ENCODE measurements around the gene CCPG1. TPM values are rescaled to one million over a fixed set of nuclear protein-coding genes. Genes with fewer than 3 reads are reported as not detected.

The CCPG1 gene
- total and polyA plus RNA-seq, 8 donors = 16.2 to 88.5 (median 68.0) TPM

DNA sequence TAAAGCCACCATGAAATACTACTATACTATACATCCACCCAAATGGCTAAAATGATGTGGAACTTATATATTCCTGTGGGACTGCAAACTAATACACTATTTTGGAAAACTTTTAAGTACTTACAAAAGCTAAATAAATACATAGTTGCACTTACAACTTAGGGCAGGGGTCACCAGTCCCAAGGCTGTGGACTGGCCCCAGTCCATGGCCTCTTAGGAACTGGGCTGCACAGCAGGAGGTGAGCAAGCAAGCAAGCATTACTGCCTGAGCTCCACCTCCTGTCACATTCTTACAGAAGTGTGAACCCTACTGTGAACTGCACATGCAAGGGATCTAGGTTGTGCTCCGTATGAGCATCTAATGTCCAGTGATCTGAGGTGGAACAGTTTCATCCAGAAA lies 71.0 kb downstream of the CCPG1 start:
- WGBS, 2 donors = 95 to 100% methylated on average over 1 of the region's 1 CpG
- H3K27ac ChIP-seq = no peak overlapping the region
- no peaks in the 10 kb centered on the region for H3K4me1 ChIP-seq
- no peak for TF ChIP-seq CTCF (IDR thresholded peaks at IDR 0.05)
- H3K9me3 ChIP-seq = no peaks in the 10 kb centered on the region
- H3K4me3 ChIP-seq = no peak overlapping the region
- no peaks in the 10 kb centered on the region for H3K27me3 ChIP-seq
- peaks cover 0 to 6% (median 0%) of the 10 kb centered on the region in 3 donors for H3K36me3 ChIP-seq
- intact Hi-C loops (cut with DNase I) = no loop called here
- DNase-seq (no peak), FAIRE-seq (no peak), ATAC-seq (no peak)

DNA sequence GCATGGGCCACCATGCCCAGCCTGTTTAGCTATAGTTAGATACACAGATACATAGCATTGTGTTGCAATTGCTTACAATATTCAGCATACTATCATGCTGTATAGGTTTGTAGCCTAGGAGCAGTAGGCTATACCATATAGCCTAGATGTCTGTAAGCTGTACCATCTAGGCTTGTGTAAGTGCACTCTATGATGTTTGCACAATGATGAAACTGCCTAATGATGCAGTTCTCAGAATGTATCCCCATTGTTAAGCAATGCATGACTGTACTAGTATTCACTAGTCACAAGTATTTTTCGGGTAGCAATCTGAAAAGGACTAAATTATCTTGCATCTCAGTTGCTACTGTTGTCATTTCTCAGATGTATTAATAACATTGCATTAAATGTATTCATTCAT lies 73.2 kb downstream of the CCPG1 start:
- WGBS, 2 donors = 90 to 100% methylated on average over 1 of the region's 1 CpG
- H3K9me3 ChIP-seq = no peaks in the 10 kb centered on the region
- no peak for FAIRE-seq
- DNase-seq = no peak
- no peaks in the 10 kb centered on the region for H3K27me3 ChIP-seq
- H3K4me1 ChIP-seq = no peaks in the 10 kb centered on the region
- H3K4me3 ChIP-seq = no peak overlapping the region
- TF ChIP-seq CTCF (IDR thresholded peaks at IDR 0.05) = no peak
- no peak overlapping the region for H3K27ac ChIP-seq
- intact Hi-C loops (cut with DNase I) = no loop called here
- peaks cover 0 to 6% (median 0%) of the 10 kb centered on the region in 3 donors for H3K36me3 ChIP-seq
- no peak for ATAC-seq

DNA sequence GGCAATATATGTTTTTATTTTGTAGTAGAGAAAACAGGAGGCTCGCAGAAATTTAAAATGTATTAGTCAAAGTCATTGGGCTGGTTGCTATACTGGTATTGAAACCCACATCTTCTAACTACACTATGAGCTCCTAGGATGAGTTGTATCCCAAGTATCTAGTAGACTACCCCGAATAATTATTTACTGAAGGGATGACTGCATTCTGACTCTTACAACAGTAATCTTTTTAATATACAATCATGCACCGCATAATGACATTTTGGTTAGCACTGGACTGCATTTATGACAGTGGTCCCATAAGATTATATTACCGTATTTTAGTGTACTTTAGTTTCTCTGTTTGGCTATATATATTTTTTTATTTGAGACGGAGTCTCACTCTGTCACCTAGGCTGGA lies 73.8 kb downstream of the CCPG1 start:
- Histone ChIP-seq H3K9me3 (no peaks in the 10 kb centered on the region), H3K36me3 (peaks cover 0 to 6% (median 0%) of the 10 kb centered on the region in 3 donors), H3K27me3 (no peaks in the 10 kb centered on the region), H3K4me1 (no peaks in the 10 kb centered on the region), H3K4me3 (no peak overlapping the region), H3K27ac (no peak overlapping the region)
- ATAC-seq = no peak
- WGBS, 2 donors = 82 to 87% methylated on average over 5 of the region's 5 CpGs
- TF ChIP-seq CTCF (IDR thresholded peaks at IDR 0.05) = no peak
- DNase-seq = no peak
- intact Hi-C loops (cut with DNase I) = no loop called here
- FAIRE-seq = no peak

DNA sequence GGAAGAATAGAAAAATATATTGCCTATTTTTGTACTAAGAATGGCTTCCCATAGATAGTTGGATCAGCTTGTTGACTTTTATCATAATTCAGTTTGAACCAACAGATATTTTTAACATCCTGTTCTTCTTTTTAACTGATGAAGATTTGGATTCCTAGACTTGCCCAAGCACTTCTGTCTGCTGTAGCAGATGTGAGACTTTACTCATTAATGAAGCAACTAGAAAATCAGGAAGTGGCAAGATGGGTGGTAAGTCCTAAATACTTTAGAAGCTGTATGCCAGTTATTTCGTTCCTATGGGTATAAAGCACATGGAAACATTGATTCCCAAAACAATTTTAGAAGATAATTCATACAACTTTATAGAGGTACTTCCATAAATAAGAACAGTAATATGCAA lies 80.8 kb downstream of the CCPG1 start:
- no peak for FAIRE-seq
- 82 to 84% methylated on average over 1 of the region's 1 CpG for WGBS, 2 donors
- Histone ChIP-seq H3K4me3 (no peak overlapping the region), H3K9me3 (no peaks in the 10 kb centered on the region), H3K27ac (no peak overlapping the region), H3K4me1 (no peaks in the 10 kb centered on the region), H3K36me3 (peaks cover 0 to 5% (median 0%) of the 10 kb centered on the region in 3 donors), H3K27me3 (no peaks in the 10 kb centered on the region)
- ATAC-seq = no peak
- no peak for DNase-seq
- intact Hi-C loops (cut with DNase I) = no loop called here
- TF ChIP-seq CTCF (IDR thresholded peaks at IDR 0.05) = no peak

DNA sequence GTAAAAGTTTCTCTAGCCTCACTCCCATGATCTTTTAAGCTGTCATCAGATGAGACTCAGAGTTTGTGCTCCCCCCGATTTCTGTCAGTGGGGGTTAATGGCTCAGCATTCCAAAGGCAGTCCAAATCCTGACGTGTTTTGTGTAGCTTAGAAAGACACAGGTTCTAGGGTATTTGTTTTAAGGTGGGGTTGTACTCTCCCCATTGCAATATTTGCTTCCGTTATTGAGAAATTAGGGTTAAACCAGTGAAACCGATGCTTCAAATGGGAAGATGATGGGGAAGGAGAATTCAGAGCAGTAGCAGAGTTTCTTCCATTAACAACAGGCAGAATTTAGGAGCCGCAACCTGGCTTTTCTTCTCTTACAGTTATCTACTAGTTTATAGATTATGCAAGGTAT lies 85.7 kb downstream of the CCPG1 start:
- H3K4me3 ChIP-seq = no peak overlapping the region
- intact Hi-C loops (cut with DNase I) = no loop called here
- DNase-seq (no peak), ATAC-seq (no peak), FAIRE-seq (no peak)
- no peaks in the 10 kb centered on the region for H3K36me3 ChIP-seq
- no peak for TF ChIP-seq CTCF (IDR thresholded peaks at IDR 0.05)
- peaks cover 0 to 15% (median 14%) of the 10 kb centered on the region in 3 donors for H3K4me1 ChIP-seq
- H3K9me3 ChIP-seq = no peaks in the 10 kb centered on the region
- no peaks in the 10 kb centered on the region for H3K27me3 ChIP-seq
- no peak overlapping the region for H3K27ac ChIP-seq
- WGBS, 2 donors = 80 to 84% methylated on average over 5 of the region's 5 CpGs
